ENCODE results near the gene SLC6A7. TPM values are rescaled to one million over a fixed set of nuclear protein-coding genes. Genes with fewer than 3 reads are reported as not detected.

SLC6A7 gene
- not detected for total RNA-seq

DNA sequence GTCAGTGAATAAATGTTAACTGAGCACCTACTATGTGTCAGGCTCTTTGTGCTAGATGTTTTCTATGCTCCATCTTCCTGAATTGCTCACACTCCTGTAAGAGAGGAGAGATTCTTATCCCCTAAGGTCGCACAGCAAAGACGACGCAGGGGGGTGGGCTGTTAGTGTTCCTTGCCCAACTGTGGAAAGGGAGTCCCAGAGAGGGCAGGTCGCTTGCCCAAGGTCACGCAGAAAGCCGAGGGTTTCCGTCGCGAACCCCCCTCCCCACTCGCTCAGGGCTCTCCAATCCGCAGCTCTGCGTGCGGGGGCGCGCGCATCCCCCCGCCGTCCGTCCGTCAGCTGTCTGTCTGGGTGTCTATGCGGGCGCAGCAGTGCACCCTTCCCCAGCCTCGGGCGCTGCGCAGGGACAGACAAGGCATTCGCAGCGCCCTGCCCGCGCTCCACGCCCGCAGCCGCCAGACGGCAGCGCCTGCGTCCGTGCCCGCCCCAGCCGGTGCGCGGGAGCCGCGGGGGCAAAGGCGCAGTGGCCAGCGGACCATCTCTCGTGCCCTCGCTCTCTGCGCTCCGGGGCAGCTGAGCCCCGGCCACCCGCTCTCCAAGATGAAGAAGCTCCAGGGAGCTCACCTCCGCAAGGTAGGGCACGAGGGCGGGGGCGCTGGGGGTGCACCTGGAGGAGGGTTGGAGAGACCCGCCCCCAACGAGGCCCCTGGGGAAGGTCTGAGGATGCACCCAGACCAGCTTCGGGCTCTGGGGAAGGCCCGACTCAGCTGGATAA is at the start of gene SLC6A7:
TSS of gene SLC6A7 (plus strand) at position 335 of the 775 bp plus-strand sequence. CDS start at position 601, 266 bp downstream.
- Mint-ChIP-seq H3K27me3 (peaks cover 20% of the 10 kb centered on the region), H3K4me1 (ENCODE audit: low read depth) (peaks cover 2% of the 10 kb centered on the region), H3K9me3 (no peaks in the 10 kb centered on the region), H3K4me3 (no peak within 1 kb of the TSS), H3K27ac (no peak within 1 kb of the TSS), H3K36me3 (ENCODE audit: low read depth) (no peaks in the 10 kb centered on the region)
- intact Hi-C loops (cut with micrococcal nuclease): no loop called here
- ChIA-PET CTCF (interaction anchor here (0.7 kb wide), 1 partner anchor 28 kb away, joined by 3 read pairs; no protein-coding TSS in a partner anchor), POLR2A (no interaction called here)
- ATAC-seq (no peak), DNase-seq (no peak)
- TF ChIP-seq, protein P1, sequence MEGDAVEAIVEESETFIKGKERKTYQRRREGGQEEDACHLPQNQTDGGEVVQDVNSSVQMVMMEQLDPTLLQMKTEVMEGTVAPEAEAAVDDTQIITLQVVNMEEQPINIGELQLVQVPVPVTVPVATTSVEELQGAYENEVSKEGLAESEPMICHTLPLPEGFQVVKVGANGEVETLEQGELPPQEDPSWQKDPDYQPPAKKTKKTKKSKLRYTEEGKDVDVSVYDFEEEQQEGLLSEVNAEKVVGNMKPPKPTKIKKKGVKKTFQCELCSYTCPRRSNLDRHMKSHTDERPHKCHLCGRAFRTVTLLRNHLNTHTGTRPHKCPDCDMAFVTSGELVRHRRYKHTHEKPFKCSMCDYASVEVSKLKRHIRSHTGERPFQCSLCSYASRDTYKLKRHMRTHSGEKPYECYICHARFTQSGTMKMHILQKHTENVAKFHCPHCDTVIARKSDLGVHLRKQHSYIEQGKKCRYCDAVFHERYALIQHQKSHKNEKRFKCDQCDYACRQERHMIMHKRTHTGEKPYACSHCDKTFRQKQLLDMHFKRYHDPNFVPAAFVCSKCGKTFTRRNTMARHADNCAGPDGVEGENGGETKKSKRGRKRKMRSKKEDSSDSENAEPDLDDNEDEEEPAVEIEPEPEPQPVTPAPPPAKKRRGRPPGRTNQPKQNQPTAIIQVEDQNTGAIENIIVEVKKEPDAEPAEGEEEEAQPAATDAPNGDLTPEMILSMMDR (IDR thresholded peaks at IDR 0.05): no peak

DNA sequence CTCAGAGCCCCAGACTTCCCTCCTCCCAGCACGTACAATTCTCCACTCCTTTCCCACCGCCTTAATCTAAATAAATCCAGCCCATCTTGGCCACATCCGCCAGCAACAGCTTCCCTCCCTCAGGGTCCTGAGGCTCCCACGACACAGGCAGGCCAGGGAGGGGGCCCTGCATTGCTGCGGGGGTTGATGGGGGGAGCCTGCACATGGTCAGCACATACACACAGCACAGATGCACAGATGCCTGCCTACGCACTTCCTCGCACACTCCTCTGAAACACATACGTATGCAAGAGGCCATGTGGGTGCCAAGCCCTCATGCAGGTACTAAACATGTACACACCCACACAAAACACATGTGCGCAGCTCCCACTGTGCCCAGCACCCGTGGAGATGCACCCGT is 49.0 kb upstream of the SLC6A7 start:
- H3K27me3 Mint-ChIP-seq: no peaks in the 10 kb centered on the region
- ChIA-PET CTCF (no interaction called here), POLR2A (no interaction called here)
- no peaks in the 10 kb centered on the region for H3K36me3 Mint-ChIP-seq (ENCODE audit: low read depth)
- no peak for ATAC-seq
- no peaks in the 10 kb centered on the region for H3K9me3 Mint-ChIP-seq
- DNase-seq: no peak
- intact Hi-C loops (cut with micrococcal nuclease): no loop called here
- no peak overlapping the region for H3K27ac Mint-ChIP-seq
- H3K4me3 Mint-ChIP-seq: no peak overlapping the region
- H3K4me1 Mint-ChIP-seq (ENCODE audit: low read depth): no peaks in the 10 kb centered on the region
- TF ChIP-seq, protein P1 (IDR thresholded peaks at IDR 0.05): no peak

DNA sequence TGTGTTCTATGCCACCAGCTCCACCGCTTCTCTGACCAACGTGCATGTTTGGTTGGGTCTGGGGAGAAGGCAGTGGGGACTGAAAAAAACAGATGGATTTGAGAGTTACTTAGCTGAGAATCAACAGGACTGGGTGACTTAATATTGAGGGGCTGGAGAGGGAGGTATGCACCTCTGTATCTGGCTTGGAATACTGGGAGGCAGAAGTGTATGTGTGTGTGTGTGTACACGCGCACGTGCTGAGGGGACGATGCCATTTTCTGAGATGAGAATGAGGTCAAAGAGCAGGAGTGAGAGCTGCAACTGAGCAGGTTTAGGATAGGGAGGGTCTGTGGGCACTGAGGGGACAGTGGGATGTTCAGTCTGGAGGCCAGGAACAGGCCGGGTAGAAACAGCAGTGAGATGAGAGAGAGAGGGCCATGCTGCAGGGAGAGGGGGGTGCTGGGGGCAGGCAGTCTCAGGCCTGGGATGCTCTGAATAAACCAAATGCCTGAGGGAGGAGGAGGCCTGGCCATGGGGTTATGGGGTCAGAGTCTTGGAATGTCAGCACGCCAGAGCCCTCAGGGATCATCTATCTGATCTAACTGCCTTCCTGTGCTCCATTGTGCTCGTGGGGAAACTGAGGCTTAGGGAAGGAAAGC is 48.2 kb upstream of the SLC6A7 start:
- H3K27ac Mint-ChIP-seq: no peak overlapping the region

DNA sequence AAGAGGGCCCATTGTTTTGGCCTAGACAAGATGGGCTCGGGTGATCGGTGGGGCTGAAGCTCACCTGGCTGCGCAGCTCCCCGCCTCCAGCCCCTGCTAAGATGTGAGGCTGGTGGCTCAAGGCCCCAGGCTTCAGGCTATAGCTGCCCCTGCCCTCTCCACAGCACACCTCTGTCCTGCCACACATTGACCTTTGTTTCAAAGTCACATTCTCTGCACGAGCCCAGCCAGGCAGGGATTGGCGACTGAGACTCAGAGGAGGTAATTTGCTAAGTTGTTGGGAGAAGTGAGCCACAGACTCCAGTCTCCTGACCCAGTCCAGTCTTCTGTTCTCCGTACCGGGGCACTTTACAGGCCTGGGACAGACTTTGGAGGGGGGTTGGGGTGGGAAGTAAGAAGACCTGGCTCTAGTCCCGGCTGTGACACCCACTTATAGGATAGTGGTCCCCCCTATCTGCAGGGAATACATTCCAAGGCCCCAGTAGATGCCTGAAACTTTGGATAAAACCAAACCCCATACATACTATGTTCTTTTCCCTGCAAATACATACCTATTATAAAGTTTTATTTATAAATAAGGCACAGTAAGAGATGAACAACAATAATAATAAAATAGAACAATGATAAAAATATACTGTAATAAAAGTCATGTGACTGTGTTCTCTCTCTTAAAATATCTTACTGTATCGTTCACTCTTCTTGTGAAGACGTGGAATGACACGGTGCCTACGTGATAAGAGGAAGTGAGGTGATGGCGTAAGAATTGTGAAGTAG is 47.5 kb upstream of the SLC6A7 start:
- ATAC-seq (no peak), DNase-seq (no peak)
- H3K36me3 Mint-ChIP-seq (ENCODE audit: low read depth): no peaks in the 10 kb centered on the region
- H3K27me3 Mint-ChIP-seq: no peaks in the 10 kb centered on the region
- POLR2A ChIA-PET: no interaction called here
- H3K9me3 Mint-ChIP-seq: no peaks in the 10 kb centered on the region
- CTCF ChIA-PET: no interaction called here
- H3K4me1 Mint-ChIP-seq (ENCODE audit: low read depth): no peaks in the 10 kb centered on the region
- H3K27ac Mint-ChIP-seq: no peak overlapping the region
- TF ChIP-seq, protein P1 (IDR thresholded peaks at IDR 0.05): no peak
- intact Hi-C loops (cut with micrococcal nuclease): no loop called here
- H3K4me3 Mint-ChIP-seq: no peak overlapping the region

More for the DNA sequence above, 48.2 kb upstream of the SLC6A7 start:
- H3K4me3 Mint-ChIP-seq: no peak overlapping the region
- no peaks in the 10 kb centered on the region for H3K36me3 Mint-ChIP-seq (ENCODE audit: low read depth)
- H3K27me3 Mint-ChIP-seq: no peaks in the 10 kb centered on the region
- no peaks in the 10 kb centered on the region for H3K9me3 Mint-ChIP-seq
- ATAC-seq (no peak), DNase-seq (no peak)
- no peaks in the 10 kb centered on the region for H3K4me1 Mint-ChIP-seq (ENCODE audit: low read depth)
- intact Hi-C loops (cut with micrococcal nuclease): no loop called here
- ChIA-PET CTCF (no interaction called here), POLR2A (no interaction called here)
- TF ChIP-seq, protein P1 (IDR thresholded peaks at IDR 0.05): no peak

DNA sequence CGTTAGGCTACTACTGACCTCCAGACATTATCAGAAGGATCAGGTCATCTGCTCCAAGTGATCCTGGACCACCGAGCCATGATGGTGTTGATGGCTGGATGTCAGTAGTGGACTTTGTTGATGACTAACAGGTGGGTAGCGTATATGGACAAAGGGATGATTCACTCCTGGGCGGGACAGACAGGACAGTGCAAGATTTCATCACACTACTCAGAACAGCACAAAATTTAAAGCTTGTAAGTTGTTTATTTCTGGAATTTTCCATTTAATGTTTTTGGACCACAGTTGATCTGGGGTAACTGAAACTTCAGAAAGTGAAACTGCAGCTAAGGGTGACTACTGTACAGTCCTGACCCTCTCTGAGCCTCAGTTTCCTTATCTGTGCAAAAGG is 46.9 kb upstream of the SLC6A7 start:
- no peaks in the 10 kb centered on the region for H3K4me1 Mint-ChIP-seq (ENCODE audit: low read depth)
- H3K27me3 Mint-ChIP-seq: no peaks in the 10 kb centered on the region
- DNase-seq: no peak
- no peak for ATAC-seq
- TF ChIP-seq, protein P1 (IDR thresholded peaks at IDR 0.05): no peak
- no peak overlapping the region for H3K27ac Mint-ChIP-seq
- intact Hi-C loops (cut with micrococcal nuclease): no loop called here
- H3K36me3 Mint-ChIP-seq (ENCODE audit: low read depth): no peaks in the 10 kb centered on the region
- H3K9me3 Mint-ChIP-seq: no peaks in the 10 kb centered on the region
- CTCF ChIA-PET: no interaction called here
- H3K4me3 Mint-ChIP-seq: no peak overlapping the region
- POLR2A ChIA-PET: no interaction called here

All from activated CD8-positive, alpha-beta T cell treated with anti-CD3 and anti-CD28 coated beads for 36 hours (primary cell).